ENCODE measurements around the gene PRELID3B.

The PRELID3B gene

GRCh38 chr20:58984691-58985090 is 57.9 kb downstream of the PRELID3B start:
- TF ChIP-seq CTCF (conservative IDR thresholded peaks at IDR 0.05) (no peak), ZFX (IDR thresholded peaks at IDR 0.05) (no peak)
- H3K27ac ChIP-seq: no peak overlapping the region

All from C4-2B (cell line).